Activated naive CD4-positive, alpha-beta T cell treated with anti-CD3 and anti-CD28 coated beads for 36 hours (primary cell): ENCODE data around the gene TRAK2. TPM values are rescaled to one million over a fixed set of nuclear protein-coding genes. Genes with fewer than 3 reads are reported as not detected.
A peak's percentile ranks its signal among the peaks of the same experiment; 100 is the strongest.
"Not testable (repeated sequence)": the region's sequence is repeated elsewhere in the genome, so short reads cannot be mapped to it uniquely, and the experiment has no call there.

ENCODE experiments used
- CTCF ChIA-PET: fragments of 350-600 bp; sonication (Branson Sonifier 250); formaldehyde crosslinking; loops from one replicate; lab custom pipeline; 2021; ENCODE audit warnings: antibody characterized with exemption; lab: Charles Lee
- DNase-seq: peaks from one replicate; pipeline ENCODE4 v3.0.0-alpha.2; 2020
- H3K27ac Mint-ChIP-seq: one replicate; pipeline ENCODE4 v1.8.0; 2021; ENCODE audit warnings: mild to moderate bottlenecking, mixed read lengths
- H3K27me3 Mint-ChIP-seq: one replicate; pipeline ENCODE4 v1.8.0; 2021; ENCODE audit warnings: low read depth, mixed read lengths
- H3K36me3 Mint-ChIP-seq: one replicate; pipeline ENCODE4 v1.8.0; 2021; ENCODE audit warnings: low read depth, mixed read lengths
- H3K4me1 Mint-ChIP-seq: one replicate; pipeline ENCODE4 v1.8.0; 2021; ENCODE audit warnings: low read depth, mixed read lengths
- H3K4me3 Mint-ChIP-seq: one replicate; pipeline ENCODE4 v1.8.0; 2021; ENCODE audit warnings: mild to moderate bottlenecking, moderate library complexity, mixed read lengths
- H3K9me3 Mint-ChIP-seq: one replicate; pipeline ENCODE4 v1.8.0; 2021; ENCODE audit warnings: mixed read lengths
- intact Hi-C: fragments of 100-400 bp; cut with micrococcal nuclease; formaldehyde crosslinking; loops from one replicate; pipeline ENCODE4 v1.15.1; 2023
- total RNA-seq, 2 experiments: library from RNA; stranded (reverse); gene quantifications; one replicate each; pipeline ENCODE4 v1.2.3, GENCODE V29; 2021

Gene TRAK2
- 10 to 100 TPM; 10.4 TPM for total RNA-seq

GRCh38 chr2:201451292-201452057, at the start of gene TRAK2, which contains the start of gene STRADB:
Gene TRAK2, minus strand, starts transcription at chr2:201451458. Its CDS starts 30,951 bp downstream, at chr2:201420507.
Gene STRADB, plus strand, starts transcription at chr2:201451740. Its CDS starts 3,101 bp downstream, at chr2:201454841.
- peaks cover 5% of the 10 kb centered on the region for H3K36me3 Mint-ChIP-seq
- H3K4me1 Mint-ChIP-seq = peaks cover 51% of the 10 kb centered on the region
- DNase-seq = peak; percentile 96
- no peaks in the 10 kb centered on the region for H3K27me3 Mint-ChIP-seq
- intact Hi-C loops = loop anchor here (1.0 to 5.0 kb wide), 13 partner anchors 31 to 925 kb away; partner anchors contain the start of genes BMPR2, BZW1, CASP10 and FZD7
- H3K9me3 Mint-ChIP-seq = no peaks in the 10 kb centered on the region
- peak within 1 kb of the TSS; percentile 95 for H3K4me3 Mint-ChIP-seq
- peak within 1 kb of the TSS; percentile 94 for H3K27ac Mint-ChIP-seq
- CTCF ChIA-PET = interaction anchor here (0.6 to 1.9 kb wide), 9 partner anchors 10 to 307 kb away, joined by 3 to 4 read pairs (median 4); no protein-coding TSS in a partner anchor

GRCh38 chr2:201500534-201500933, 49.3 kb upstream of the TRAK2 start:
- Mint-ChIP-seq H3K36me3 (peaks cover 9% of the 10 kb centered on the region), H3K27ac (no peak overlapping the region), H3K9me3 (peaks cover 10% of the 10 kb centered on the region), H3K4me1 (no peaks in the 10 kb centered on the region), H3K4me3 (no peak overlapping the region), H3K27me3 (no peaks in the 10 kb centered on the region)
- CTCF ChIA-PET = interaction anchor here (0.7 kb wide), 1 partner anchor 87 kb away, joined by 6 read pairs; no protein-coding TSS in a partner anchor
- DNase-seq = no peak
- intact Hi-C loops = no loop called here

DNA sequence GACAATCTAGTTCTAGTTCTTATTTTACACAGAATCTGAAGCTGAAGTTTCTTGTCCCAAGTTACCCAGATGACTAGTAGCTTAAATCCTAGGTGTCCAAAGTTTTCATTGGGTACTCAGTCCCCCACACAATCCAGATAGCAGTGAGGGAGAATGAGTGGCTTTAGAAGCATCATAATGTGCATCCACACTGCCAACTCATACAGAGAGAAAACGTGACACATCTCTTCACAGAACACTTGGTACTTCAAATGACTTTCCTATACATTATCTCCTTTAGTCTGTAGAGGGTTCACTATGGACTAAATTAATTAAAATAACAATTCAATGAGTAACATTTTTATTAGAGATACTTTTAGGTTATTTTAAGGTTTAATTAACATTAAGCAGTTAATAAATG, 45.5 kb upstream of the TRAK2 start:
- no peaks in the 10 kb centered on the region for H3K9me3 Mint-ChIP-seq
- H3K27ac Mint-ChIP-seq = no peak overlapping the region
- intact Hi-C loops = no loop called here
- no peak for DNase-seq
- H3K36me3 Mint-ChIP-seq = peaks cover 4% of the 10 kb centered on the region
- H3K27me3 Mint-ChIP-seq = no peaks in the 10 kb centered on the region
- CTCF ChIA-PET = no interaction called here
- no peak overlapping the region for H3K4me3 Mint-ChIP-seq
- no peaks in the 10 kb centered on the region for H3K4me1 Mint-ChIP-seq

DNA sequence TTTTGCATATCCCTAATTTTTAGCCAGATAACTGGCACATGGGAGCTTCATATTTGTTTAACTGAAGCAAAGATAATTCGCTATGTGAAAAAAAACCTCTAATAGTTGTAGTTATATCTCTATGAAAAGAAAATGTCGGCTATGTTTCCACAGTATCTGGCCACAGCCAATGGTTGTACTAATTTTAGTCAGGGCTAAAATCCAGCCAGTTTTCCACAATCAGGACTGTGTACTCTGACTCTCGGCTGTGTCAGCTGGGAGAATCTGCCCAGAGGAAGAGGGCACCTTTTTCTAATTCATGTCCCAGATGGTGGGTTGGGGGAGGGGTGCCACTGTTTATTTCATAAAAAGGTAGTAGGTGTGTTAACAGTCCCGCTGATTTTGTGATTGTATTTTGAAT, 39.0 kb upstream of the TRAK2 start:
- no peaks in the 10 kb centered on the region for H3K4me1 Mint-ChIP-seq
- DNase-seq = no peak
- H3K4me3 Mint-ChIP-seq = no peak overlapping the region
- CTCF ChIA-PET = no interaction called here
- H3K36me3 Mint-ChIP-seq = no peaks in the 10 kb centered on the region
- no peaks in the 10 kb centered on the region for H3K27me3 Mint-ChIP-seq
- H3K9me3 Mint-ChIP-seq = no peaks in the 10 kb centered on the region
- H3K27ac Mint-ChIP-seq = no peak overlapping the region
- intact Hi-C loops = no loop called here

DNA sequence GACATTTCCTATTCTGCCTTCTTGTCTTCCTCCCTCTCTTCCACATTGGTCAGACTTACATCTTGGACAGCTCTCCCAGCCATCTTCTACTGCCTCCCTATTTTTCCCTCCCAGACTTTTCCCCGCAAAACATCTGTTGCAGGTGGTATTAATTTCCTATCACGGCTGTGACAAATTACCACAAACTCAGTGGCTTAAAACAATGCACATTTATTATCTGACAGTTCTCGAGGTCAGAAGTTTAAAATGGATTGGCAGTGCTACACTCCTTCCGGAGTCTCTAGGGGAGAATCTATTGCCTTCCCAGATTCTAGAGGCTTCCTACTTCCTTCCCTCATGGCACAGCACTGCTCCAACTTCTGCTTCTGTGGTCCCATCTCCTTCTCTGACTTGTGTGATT, 33.5 kb upstream of the TRAK2 start:
- H3K36me3 Mint-ChIP-seq = no peaks in the 10 kb centered on the region
- H3K4me3 Mint-ChIP-seq = no peak overlapping the region
- intact Hi-C loops = no loop called here
- no peaks in the 10 kb centered on the region for H3K4me1 Mint-ChIP-seq
- H3K27ac Mint-ChIP-seq = no peak overlapping the region
- no peak for DNase-seq
- CTCF ChIA-PET = no interaction called here
- H3K9me3 Mint-ChIP-seq = no peaks in the 10 kb centered on the region
- H3K27me3 Mint-ChIP-seq = no peaks in the 10 kb centered on the region

DNA sequence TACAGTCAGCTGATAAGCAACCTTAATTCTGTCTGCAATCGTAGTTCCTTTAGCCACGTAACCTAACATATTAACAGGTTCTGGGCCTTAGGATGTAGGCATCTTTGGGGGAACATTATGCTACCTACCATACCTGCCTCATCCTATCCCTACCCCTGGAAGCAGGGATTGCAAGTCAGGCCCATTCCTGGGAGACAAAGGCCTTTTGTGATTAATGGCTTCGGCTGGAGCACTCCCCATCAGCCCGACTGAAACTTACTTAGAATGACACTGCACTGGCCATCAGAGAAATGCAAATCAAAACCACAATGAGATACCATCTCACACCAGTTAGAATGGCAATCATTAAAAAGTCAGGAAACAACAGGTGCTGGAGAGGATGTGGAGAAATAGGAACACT, 32.5 kb upstream of the TRAK2 start:
- intact Hi-C loops, H3K36me3 Mint-ChIP-seq, DNase-seq, H3K4me1 Mint-ChIP-seq, H3K27ac Mint-ChIP-seq, H3K4me3 Mint-ChIP-seq, H3K27me3 Mint-ChIP-seq, H3K9me3 Mint-ChIP-seq, CTCF ChIA-PET: not testable (repeated sequence)

- H3K27ac Mint-ChIP-seq = no peak overlapping the region
Measured at GRCh38 chr2:201483342-201483741, 32.1 kb upstream of the TRAK2 start.

DNA sequence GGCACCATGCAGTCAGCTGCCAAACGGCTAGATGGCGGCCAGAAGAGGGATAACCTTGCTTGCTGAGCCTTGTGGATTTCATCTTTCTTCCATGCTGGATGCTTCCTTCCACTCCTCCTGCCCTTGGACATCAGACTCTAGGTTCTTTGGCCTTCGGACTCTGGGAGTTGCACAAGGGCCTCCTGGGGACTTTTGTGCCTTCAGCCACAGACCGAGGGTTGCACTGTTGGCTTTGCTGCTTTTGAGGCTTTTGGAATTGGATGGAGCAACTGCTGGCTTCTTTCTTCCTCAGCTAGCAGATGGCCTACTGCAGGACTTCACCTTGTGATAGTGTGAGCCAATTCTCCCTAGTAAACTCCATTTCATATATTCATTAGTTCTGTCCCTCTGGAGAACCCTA, 31.3 kb upstream of the TRAK2 start:
- H3K9me3 Mint-ChIP-seq = no peaks in the 10 kb centered on the region

More at GRCh38 chr2:201483342-201483741, 32.1 kb upstream of the TRAK2 start:
- CTCF ChIA-PET = no interaction called here
- no peak overlapping the region for H3K4me3 Mint-ChIP-seq
- H3K36me3 Mint-ChIP-seq = peaks cover 2% of the 10 kb centered on the region
- H3K4me1 Mint-ChIP-seq = no peaks in the 10 kb centered on the region
- no peak for DNase-seq
- no peaks in the 10 kb centered on the region for H3K9me3 Mint-ChIP-seq
- no peaks in the 10 kb centered on the region for H3K27me3 Mint-ChIP-seq
- intact Hi-C loops = no loop called here

GRCh38 chr2:201472411-201472810, 21.2 kb upstream of the TRAK2 start:
- Mint-ChIP-seq H3K27ac (no peak overlapping the region), H3K9me3 (no peaks in the 10 kb centered on the region), H3K36me3 (peaks cover 18% of the 10 kb centered on the region), H3K27me3 (no peaks in the 10 kb centered on the region), H3K4me1 (peaks cover 4% of the 10 kb centered on the region), H3K4me3 (no peak overlapping the region)
- CTCF ChIA-PET = no interaction called here
- DNase-seq = no peak
- intact Hi-C loops = no loop called here

More for the DNA sequence above, 31.3 kb upstream of the TRAK2 start:
- no peaks in the 10 kb centered on the region for H3K27me3 Mint-ChIP-seq
- H3K4me1 Mint-ChIP-seq = no peaks in the 10 kb centered on the region
- H3K36me3 Mint-ChIP-seq = peaks cover 2% of the 10 kb centered on the region
- no peak overlapping the region for H3K27ac Mint-ChIP-seq
- CTCF ChIA-PET = no interaction called here
- DNase-seq = no peak
- intact Hi-C loops = no loop called here
- no peak overlapping the region for H3K4me3 Mint-ChIP-seq

GRCh38 chr2:201471732-201472393, 20.6 kb upstream of the TRAK2 start:
- H3K4me1 Mint-ChIP-seq = peaks cover 4% of the 10 kb centered on the region
- no peak for DNase-seq
- no peaks in the 10 kb centered on the region for H3K27me3 Mint-ChIP-seq
- H3K4me3 Mint-ChIP-seq = no peak overlapping the region
- H3K9me3 Mint-ChIP-seq = no peaks in the 10 kb centered on the region
- intact Hi-C loops = no loop called here
- peaks cover 18% of the 10 kb centered on the region for H3K36me3 Mint-ChIP-seq
- H3K27ac Mint-ChIP-seq = no peak overlapping the region
- CTCF ChIA-PET = no interaction called here

DNA sequence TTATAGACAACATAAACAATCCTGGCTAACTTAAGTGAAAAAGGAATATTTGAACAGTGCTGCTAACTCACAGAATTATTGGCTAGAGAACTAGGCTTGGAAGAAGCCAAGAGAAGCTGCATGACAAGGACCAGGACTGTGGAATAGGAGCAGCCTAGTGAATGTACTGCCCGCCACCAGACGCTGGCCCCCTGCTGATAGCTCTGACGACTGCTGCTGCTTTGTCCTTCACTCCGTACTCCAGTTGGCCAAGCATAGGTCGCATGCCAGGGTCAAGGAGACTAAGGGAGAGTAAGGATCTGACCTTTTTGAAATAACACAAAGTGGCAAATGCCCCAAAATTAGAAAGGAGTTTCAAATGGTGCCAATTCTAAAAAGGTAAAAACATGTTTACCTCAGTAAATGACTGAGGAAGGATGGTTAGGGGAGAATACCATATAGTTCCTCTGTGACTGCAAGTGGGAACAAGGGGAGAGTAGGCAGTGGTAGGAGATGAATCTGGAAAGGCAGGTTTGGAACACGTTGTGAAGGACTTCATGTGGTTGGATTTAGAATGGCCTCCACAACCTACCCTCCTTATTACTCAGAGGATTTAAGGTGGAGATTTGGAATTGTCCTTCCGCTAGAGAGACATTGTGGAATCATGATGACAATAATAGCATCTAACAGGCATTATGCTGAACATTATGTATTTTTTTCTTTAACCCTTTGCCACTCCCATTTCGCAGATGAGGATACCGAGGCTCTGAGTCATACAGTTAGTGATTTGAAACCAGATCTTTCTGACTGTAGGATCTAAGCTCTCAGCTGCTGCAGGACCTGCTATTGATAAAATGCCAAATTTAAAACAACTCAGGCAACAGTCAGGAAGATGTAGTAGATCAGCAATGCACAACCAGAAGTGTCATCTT, 19.8 kb upstream of the TRAK2 start:
- no peak overlapping the region for H3K27ac Mint-ChIP-seq
- H3K27me3 Mint-ChIP-seq = no peaks in the 10 kb centered on the region
- peaks cover 4% of the 10 kb centered on the region for H3K4me1 Mint-ChIP-seq

DNA sequence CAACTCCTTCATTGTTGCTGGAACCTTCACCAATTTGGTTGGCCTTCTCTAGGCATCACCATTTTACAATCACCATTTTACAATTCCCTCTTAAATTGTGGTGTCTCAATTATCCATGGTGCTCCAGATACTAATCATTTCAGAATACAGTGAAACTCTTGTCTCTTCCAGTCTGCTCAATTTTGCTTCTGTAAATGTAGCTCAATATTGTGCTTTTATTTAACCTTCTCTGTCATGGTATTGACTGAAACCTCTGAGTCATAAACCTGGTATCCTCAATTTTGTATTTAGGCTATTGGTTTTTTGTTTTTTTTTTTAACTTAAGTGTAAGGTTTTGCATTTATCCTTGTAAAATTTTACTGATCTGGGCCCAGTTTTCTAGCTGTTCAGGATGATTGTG, 16.4 kb upstream of the TRAK2 start:
- DNase-seq = no peak
- no peak overlapping the region for H3K27ac Mint-ChIP-seq
- no peaks in the 10 kb centered on the region for H3K9me3 Mint-ChIP-seq
- intact Hi-C loops = no loop called here
- H3K36me3 Mint-ChIP-seq = peaks cover 20% of the 10 kb centered on the region
- H3K4me3 Mint-ChIP-seq = no peak overlapping the region
- CTCF ChIA-PET = interaction anchor here (0.6 to 0.7 kb wide), 2 partner anchors 34 to 222 kb away, joined by 3 read pairs; no protein-coding TSS in a partner anchor
- H3K27me3 Mint-ChIP-seq = no peaks in the 10 kb centered on the region
- H3K4me1 Mint-ChIP-seq = peaks cover 4% of the 10 kb centered on the region

More for the DNA sequence above, 19.8 kb upstream of the TRAK2 start:
- intact Hi-C loops = no loop called here
- Mint-ChIP-seq H3K9me3 (no peaks in the 10 kb centered on the region), H3K4me3 (no peak overlapping the region), H3K36me3 (peaks cover 18% of the 10 kb centered on the region)
- CTCF ChIA-PET = no interaction called here
- DNase-seq = no peak
